GM06990 (cell line): ENCODE data around the gene VDAC2.

Experiments used
- DNase-seq: peaks from one replicate; pipeline ENCODE4 v3.0.0-alpha.2; 2011; ENCODE audit not compliant: insufficient read length; ENCODE audit errors: extremely low read depth
- H3K27me3 ChIP-seq: replicated peaks from 2 replicates; pipeline ENCODE4 v1.6.0; 2011; ENCODE audit warnings: low read length; ENCODE audit not compliant: control insufficient read depth, insufficient read depth
- H3K36me3 ChIP-seq: 2 replicates; pipeline ENCODE4 v1.5.1; 2011; ENCODE audit warnings: low read length; ENCODE audit not compliant: control insufficient read depth, insufficient read depth
- H3K4me3 ChIP-seq: replicated peaks from 2 replicates; pipeline ENCODE4 v1.5.1; 2011; ENCODE audit warnings: low read depth, mild to moderate bottlenecking, control low read depth, low read length
- TF ChIP-seq, protein P1 (sequence below): IDR thresholded peaks from 2 replicates; pipeline ENCODE4 v1.5.1; 2011; ENCODE audit warnings: low read length, control low read depth, mild to moderate bottlenecking, inconsistent platforms; ENCODE audit not compliant: insufficient read depth, poor library complexity, severe bottlenecking

VDAC2 gene

DNA sequence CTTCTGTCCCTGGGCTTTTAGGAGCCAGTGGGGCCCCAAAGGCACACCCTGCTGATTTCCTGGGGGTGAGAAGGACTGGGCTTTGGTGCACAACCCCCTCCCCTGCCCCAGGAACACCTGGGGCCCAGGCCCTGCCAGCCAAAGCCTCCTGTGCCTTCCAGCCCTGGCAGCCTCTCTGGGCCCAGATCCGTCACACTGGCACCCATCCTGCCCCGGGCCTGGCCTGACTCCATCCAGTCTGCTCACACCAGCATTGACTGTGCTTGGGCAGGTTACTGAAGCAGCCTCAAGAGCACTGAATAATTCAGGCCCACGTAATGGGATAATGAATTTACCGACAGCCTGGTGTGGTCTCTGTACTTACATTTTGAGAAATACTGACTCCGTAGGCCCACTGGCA is 37.2 kb downstream of the VDAC2 start:
- H3K4me3 ChIP-seq: no peak overlapping the region
- no peak for DNase-seq
- H3K27me3 ChIP-seq: no peaks in the 10 kb centered on the region
- no peaks in the 10 kb centered on the region for H3K36me3 ChIP-seq
- TF ChIP-seq, protein P1, sequence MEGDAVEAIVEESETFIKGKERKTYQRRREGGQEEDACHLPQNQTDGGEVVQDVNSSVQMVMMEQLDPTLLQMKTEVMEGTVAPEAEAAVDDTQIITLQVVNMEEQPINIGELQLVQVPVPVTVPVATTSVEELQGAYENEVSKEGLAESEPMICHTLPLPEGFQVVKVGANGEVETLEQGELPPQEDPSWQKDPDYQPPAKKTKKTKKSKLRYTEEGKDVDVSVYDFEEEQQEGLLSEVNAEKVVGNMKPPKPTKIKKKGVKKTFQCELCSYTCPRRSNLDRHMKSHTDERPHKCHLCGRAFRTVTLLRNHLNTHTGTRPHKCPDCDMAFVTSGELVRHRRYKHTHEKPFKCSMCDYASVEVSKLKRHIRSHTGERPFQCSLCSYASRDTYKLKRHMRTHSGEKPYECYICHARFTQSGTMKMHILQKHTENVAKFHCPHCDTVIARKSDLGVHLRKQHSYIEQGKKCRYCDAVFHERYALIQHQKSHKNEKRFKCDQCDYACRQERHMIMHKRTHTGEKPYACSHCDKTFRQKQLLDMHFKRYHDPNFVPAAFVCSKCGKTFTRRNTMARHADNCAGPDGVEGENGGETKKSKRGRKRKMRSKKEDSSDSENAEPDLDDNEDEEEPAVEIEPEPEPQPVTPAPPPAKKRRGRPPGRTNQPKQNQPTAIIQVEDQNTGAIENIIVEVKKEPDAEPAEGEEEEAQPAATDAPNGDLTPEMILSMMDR: no peak

DNA sequence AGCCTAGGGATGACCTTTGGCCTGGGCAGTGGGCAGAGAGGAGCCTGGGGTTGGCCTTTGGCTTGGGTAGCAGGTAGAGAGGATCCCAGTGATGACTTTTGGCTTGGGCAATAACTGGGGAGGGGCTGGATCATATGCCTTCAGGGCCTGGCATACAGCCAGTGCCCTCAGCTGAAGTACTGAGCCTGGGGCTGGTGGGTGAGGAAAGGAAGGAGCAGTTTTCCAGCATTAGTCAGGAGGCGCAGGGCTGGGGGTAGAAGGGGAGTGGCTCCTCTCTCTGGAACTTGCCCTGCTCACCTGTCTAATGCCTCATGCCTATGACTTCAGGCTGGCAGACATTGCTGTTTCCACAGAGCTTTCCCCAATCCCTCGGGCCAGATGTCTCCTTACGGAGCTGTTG is 40.3 kb downstream of the VDAC2 start:
- no peaks in the 10 kb centered on the region for H3K27me3 ChIP-seq
- TF ChIP-seq, protein P1: no peak
- H3K4me3 ChIP-seq: no peak overlapping the region
- no peak for DNase-seq
- H3K36me3 ChIP-seq: no peaks in the 10 kb centered on the region

DNA sequence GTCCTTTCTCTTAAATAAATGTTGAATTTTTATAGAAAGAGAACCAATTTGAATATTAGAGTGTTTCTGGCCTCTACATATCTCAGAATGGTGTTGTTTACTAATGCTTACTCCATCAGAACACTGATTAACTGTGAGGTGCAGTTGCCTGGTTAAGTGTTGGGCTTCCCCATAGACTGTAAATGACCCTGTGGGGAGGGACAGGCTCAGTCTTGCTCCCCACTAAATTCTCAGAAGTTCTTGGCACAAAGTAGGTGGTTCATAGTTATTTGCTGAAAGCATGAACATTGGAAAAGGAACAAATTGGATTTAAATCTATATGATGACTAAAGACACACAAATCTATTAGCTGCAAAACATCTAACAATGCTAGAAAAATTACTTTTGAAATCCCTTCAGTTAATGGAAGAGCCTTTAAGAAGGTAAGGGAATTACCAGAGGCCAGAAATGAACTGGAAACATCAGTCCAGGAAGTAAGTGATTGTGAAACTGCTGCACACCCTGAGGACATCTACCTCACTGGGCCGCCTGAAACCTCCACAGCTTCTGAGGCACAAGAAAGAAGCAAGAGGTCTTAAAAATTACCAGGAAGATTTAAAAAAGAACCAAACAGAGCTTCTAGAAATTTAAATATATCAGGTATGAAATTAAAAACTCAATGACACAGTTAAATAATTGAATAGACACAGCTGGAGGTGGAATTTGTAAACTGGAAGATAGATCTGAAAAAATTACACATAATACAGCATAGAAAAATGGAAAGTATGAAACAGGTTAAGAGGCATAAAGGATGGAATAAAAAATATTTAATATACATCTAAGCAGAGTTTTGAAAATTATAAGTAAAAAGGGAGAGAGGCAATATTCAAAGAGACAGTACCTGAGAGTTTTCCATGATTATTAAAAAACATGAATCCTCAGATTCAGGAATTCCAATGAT is 43.0 kb downstream of the VDAC2 start:
- Histone ChIP-seq H3K27me3 (no peaks in the 10 kb centered on the region), H3K36me3 (no peaks in the 10 kb centered on the region), H3K4me3 (no peak overlapping the region)
- TF ChIP-seq, protein P1: no peak
- DNase-seq: no peak

DNA sequence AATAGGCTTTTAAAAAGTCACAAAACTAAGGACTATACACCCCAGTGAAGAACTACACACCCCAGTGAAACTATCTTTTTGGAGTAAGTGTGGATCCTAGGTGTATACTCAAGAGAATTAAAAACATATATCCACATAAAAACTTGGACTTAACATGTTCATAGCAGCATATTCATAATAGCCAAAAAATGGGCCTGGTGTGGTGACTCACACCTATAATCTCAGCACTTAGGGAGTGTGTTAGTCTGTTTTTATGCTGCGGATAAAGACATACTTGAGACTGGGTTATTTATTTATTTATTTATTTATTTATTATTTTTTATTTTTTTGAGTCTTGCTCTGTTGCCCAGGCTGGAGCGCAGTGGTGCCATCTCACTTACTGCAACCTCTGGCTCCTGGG is 44.1 kb downstream of the VDAC2 start:
- Histone ChIP-seq H3K27me3 (no peaks in the 10 kb centered on the region), H3K36me3 (no peaks in the 10 kb centered on the region), H3K4me3 (no peak overlapping the region)
- TF ChIP-seq, protein P1: no peak
- no peak for DNase-seq

DNA sequence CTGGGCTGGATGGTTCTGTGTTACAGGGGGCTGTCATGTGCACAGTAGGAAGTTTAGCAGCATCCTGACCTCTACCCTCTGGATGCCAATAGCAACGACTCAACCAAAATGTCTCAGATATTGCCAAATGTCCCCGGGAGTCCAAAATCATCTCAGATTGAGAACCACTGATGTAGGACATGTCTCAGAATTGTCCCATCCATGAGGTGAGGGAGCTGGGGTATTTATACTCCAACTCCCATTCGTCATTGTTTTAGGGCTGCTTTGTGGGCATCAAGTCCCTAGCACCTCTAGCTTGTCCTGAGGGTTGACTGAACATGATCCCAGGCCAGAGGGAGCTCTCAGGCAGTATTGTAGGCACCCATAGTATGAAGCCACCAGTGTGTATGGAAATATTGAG is 50.4 kb downstream of the VDAC2 start:
- TF ChIP-seq, protein P1: no peak
- H3K36me3 ChIP-seq: no peaks in the 10 kb centered on the region
- H3K27me3 ChIP-seq: no peaks in the 10 kb centered on the region
- DNase-seq: no peak
- no peak overlapping the region for H3K4me3 ChIP-seq
